T-helper 2 cell treated with Interferon-gamma antibody and Interleukin-4, amounts not matched to agents 5 μg/mL and 100 μg/mL, for 36 hours (primary cell): ENCODE data around the gene CDCA7.
"Not testable (repeated sequence)": the region's sequence is repeated elsewhere in the genome, so short reads cannot be mapped to it uniquely, and the experiment has no call there.

Experiments
- DNase-seq: peaks from one replicate; pipeline ENCODE4 v3.0.0; 2021; ENCODE audit warnings: low spot score
- H3K27ac Mint-ChIP-seq: one replicate; pipeline ENCODE4 v1.8.0; 2021; ENCODE audit warnings: mild to moderate bottlenecking, mixed read lengths
- H3K27me3 Mint-ChIP-seq: one replicate; pipeline ENCODE4 v1.8.0; 2021; ENCODE audit warnings: low read depth, mixed read lengths
- H3K36me3 Mint-ChIP-seq: one replicate; pipeline ENCODE4 v1.8.0; 2021; ENCODE audit warnings: low read depth, mixed read lengths
- H3K4me1 Mint-ChIP-seq: one replicate; pipeline ENCODE4 v1.8.0; 2021; ENCODE audit warnings: low read depth, mixed read lengths
- H3K4me3 Mint-ChIP-seq: one replicate; pipeline ENCODE4 v1.8.0; 2022; ENCODE audit warnings: mild to moderate bottlenecking, moderate library complexity, mixed read lengths
- H3K9me3 Mint-ChIP-seq: one replicate; pipeline ENCODE4 v1.8.0; 2021; ENCODE audit warnings: mixed read lengths

The CDCA7 gene

DNA sequence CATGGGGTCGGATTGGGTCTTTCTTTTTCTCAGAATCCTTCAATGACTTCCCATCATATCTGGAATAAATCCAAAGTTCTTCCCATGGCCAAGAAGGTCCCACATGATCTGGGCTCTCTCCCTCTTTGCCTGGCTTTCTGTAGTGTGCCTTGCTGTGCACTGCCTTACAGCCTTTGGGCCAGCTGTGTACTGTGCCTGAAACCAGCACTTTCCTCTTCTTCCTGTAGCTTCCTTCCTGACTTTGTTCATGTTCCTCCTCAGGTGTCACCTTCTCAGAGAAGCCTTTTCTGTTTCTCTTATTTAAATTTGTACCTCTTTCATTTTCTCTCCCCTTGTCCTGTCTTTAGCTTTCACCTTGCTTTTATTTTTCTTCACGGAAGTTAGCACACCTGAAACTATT is 4.3 kb upstream of the CDCA7 start:
- H3K36me3 Mint-ChIP-seq, result peaks cover 6% of the 10 kb centered on the region
- H3K4me1 Mint-ChIP-seq, result peaks cover 23% of the 10 kb centered on the region
- H3K27me3 Mint-ChIP-seq, result peaks cover 12% of the 10 kb centered on the region
- no peak overlapping the region for H3K4me3 Mint-ChIP-seq
- H3K27ac Mint-ChIP-seq, result no peak overlapping the region
- no peak for DNase-seq
- peaks cover 6% of the 10 kb centered on the region for H3K9me3 Mint-ChIP-seq

DNA sequence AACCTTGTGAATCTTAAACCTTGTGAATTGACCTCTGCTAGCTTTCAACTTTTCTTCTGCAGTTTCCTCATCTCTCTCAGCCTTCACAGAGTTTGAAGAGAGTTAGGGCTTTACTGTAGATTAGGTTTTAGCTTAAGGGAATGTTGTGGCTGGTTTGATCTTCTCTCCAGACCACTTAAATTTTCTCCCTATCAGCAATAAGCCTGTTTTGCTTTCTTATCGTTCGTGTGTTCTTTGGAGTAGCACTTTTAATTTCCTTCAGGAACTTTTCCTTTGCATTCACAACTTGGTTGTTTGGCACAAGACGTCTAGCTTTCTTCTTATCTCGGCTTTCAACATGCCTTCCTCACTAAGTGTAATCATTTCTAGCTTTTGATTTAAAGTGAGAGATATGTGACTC is 2.8 kb upstream of the CDCA7 start:
- H3K4me3 Mint-ChIP-seq, result no peak overlapping the region
- no peak for DNase-seq
- peaks cover 16% of the 10 kb centered on the region for H3K36me3 Mint-ChIP-seq
- no peaks in the 10 kb centered on the region for H3K9me3 Mint-ChIP-seq
- no peak overlapping the region for H3K27ac Mint-ChIP-seq
- H3K27me3 Mint-ChIP-seq, result peaks cover 12% of the 10 kb centered on the region
- peaks cover 33% of the 10 kb centered on the region for H3K4me1 Mint-ChIP-seq

DNA sequence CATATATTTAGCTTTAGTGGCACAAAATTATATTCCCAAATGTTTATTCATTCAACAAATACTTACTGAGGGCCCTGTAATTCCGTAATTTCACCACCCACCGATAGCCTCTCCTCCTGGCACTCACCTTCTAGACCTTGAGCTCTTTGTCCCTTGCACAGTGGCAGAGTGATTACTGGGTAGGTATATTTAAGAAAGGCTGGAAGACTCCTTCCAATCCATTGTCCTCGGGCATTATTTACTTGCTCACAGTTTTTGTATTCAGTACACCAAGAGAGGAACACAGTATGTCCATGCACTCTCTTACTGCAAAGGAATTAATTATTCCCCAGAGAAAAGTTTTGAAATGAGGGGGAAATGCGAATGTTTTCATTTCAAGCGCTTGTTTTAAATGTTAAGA is 1.1 kb upstream of the CDCA7 start:
- H3K27me3 Mint-ChIP-seq, result peaks cover 12% of the 10 kb centered on the region
- H3K4me3 Mint-ChIP-seq, result peak overlapping the region; percentile 95
- no peak for DNase-seq
- peak overlapping the region; percentile 98 for H3K27ac Mint-ChIP-seq
- peaks cover 47% of the 10 kb centered on the region for H3K4me1 Mint-ChIP-seq
- no peaks in the 10 kb centered on the region for H3K9me3 Mint-ChIP-seq
- H3K36me3 Mint-ChIP-seq, result peaks cover 17% of the 10 kb centered on the region

DNA sequence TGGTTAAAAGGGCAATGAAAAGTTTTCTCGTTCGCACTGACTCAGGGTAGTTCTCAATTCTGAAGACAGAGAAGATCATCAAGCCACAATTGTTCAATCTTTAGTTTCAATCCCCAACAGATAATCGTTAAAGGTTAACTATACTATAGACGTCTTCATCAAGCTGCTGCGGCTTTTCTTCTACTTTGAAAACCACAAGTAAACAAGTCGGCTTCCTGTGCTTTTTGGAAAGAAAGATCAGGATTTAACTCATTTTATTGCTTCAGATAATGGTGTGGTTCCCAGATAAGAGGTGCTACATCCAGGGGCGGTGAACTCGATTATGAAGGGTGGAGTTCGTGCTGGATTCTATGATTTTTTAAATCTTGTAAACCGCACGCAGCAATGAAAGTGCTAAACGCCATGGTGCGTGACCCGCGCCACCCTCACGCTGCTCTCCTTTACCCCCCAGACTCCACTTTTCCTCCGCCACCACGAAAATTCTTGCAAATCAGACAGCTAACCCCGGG is 545 bp upstream of the CDCA7 start:
- H3K4me1 Mint-ChIP-seq, result peaks cover 53% of the 10 kb centered on the region
- peak overlapping the region; percentile 98 for H3K27ac Mint-ChIP-seq
- peak; percentile 73 for DNase-seq

DNA sequence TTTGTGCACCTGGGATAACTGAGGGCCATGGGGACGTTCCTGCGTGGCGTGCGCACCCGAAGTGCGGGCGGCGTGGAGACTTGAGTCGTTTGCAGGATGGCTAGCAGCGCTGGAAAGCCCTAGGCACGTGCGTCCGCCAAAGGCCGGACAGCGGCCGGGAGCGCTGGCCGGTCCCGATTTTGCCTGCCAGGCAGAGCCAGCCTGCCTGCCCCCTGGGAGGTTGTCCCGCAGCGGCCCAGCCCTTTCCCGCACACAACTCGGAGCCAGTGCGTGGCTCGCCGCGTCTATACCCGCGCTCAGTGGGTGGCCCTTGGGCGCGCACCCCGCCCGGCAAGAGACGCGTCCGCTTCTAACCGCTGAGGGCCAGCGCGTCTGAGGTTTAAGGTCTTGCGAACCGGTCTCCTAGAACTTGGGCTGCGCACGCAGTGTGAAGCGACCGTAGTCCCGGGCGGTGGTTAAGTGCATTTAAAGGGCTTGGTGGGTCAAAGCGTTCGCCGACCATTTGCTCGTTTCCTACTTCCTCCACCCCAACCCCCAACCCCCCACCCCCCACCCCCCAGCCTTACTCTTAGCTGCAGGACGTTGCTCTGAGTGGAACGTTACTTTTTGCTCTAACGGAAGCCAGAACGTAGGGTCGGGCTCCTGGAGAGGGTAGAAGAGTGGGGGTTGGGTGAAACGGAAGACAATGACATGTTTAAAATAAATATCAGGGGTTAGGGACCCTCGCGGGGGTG is 627 bp downstream of the CDCA7 start:
- Mint-ChIP-seq H3K4me3 (peak overlapping the region; percentile 90), H3K27ac (peak overlapping the region; percentile 87), H3K4me1 (peaks cover 60% of the 10 kb centered on the region), H3K27me3 (peaks cover 12% of the 10 kb centered on the region), H3K9me3 (no peaks in the 10 kb centered on the region), H3K36me3 (peaks cover 30% of the 10 kb centered on the region)
- peak; percentile 52 for DNase-seq

More for the DNA sequence above, 545 bp upstream of the CDCA7 start:
- peaks cover 23% of the 10 kb centered on the region for H3K36me3 Mint-ChIP-seq
- H3K9me3 Mint-ChIP-seq, result no peaks in the 10 kb centered on the region
- H3K4me3 Mint-ChIP-seq, result peak overlapping the region; percentile 95
- peaks cover 12% of the 10 kb centered on the region for H3K27me3 Mint-ChIP-seq

DNA sequence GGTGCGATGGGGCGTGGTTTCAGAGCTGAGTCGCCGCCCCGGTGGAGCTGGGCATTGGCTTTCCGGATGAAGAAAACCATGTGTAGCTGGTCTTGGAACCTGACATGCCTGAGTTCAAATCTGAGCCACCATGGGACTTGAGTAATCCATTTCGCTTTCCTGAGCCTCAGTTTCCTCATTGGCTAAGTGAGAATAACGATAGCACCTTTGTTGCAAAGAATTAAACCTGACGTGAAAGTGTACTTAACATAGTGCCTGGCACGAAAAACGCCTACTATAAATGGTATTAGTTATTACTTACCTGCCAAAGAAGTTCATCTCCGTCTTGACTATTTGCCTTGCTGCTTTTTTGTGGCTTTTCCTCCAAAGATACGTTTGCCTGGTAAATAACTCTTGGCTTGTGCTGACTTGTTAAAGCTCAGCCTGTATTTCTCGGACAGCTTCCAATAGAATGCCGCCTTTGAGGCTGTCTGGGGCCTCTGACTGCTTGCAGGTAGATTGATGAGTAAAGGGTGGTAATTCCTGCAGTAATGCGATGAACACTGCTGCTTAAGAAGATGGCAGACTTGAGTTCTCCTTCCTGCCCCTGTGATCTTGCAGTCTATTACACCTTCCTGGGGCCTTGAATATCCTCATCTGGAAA is 1.3 kb downstream of the CDCA7 start:
- Mint-ChIP-seq H3K4me1 (peaks cover 59% of the 10 kb centered on the region), H3K9me3 (no peaks in the 10 kb centered on the region), H3K27ac (peak overlapping the region; percentile 87), H3K36me3 (peaks cover 35% of the 10 kb centered on the region), H3K27me3 (peaks cover 7% of the 10 kb centered on the region), H3K4me3 (peak overlapping the region; percentile 90)
- no peak for DNase-seq

DNA sequence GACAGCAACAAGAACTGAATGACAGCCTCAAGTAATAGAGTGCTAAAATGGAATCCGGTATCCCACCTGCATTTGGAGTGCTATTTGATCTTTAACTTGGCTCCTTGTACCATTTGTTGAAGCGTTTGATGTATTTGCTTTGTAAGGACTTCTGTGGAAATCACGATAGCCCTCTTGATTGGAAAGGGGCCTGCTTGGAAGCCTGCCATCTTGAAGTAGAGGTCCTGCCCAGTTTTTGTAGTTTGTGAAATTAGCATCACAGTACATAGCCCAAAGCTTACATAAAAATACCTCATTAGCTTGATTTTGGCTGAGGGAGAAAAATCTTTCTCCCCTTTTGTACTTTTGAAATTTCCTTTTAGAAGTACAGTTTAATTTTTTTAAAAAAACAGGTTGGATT is 2.7 kb downstream of the CDCA7 start:
- H3K27me3 Mint-ChIP-seq, result no peaks in the 10 kb centered on the region
- no peaks in the 10 kb centered on the region for H3K9me3 Mint-ChIP-seq
- no peak overlapping the region for H3K27ac Mint-ChIP-seq
- peaks cover 53% of the 10 kb centered on the region for H3K4me1 Mint-ChIP-seq
- peaks cover 40% of the 10 kb centered on the region for H3K36me3 Mint-ChIP-seq
- peak overlapping the region; percentile 90 for H3K4me3 Mint-ChIP-seq
- DNase-seq, result no peak

DNA sequence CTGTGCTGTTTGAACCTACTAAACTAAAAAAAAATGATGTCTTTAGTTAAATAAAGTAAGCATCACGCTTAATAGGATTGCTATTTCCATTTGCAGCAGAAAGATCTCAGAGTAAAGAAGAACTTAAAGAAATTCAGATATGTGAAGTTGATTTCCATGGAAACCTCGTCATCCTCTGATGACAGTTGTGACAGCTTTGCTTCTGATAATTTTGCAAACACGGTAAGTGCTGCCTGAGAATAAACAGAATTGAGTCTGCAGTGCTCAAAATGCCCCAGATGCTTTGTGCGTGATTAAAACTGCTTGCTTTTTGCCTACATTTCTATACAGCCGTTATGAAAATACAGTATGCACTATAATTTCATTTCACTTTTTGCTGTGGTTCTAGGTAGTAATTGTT is 3.9 kb downstream of the CDCA7 start:
- Mint-ChIP-seq H3K27ac (peak overlapping the region; percentile 79), H3K9me3 (no peaks in the 10 kb centered on the region), H3K36me3 (peaks cover 51% of the 10 kb centered on the region), H3K27me3 (no peaks in the 10 kb centered on the region), H3K4me1 (peaks cover 48% of the 10 kb centered on the region), H3K4me3 (peak overlapping the region; percentile 64)
- DNase-seq, result no peak

DNA sequence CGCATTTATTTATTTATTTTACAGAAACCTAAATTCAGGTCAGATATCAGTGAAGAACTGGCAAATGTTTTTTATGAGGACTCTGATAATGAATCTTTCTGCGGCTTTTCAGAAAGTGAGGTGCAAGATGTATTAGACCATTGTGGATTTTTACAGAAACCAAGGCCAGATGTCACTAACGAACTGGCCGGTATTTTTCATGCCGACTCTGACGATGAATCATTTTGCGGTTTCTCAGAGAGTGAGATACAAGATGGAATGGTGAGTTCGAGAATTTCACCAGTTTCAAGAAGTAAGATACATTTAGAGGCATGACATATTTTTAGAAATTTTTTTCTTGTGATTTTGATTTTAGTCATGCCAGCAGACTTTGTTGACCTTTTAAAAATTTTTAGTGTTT is 4.6 kb downstream of the CDCA7 start:
- H3K27me3 Mint-ChIP-seq, result no peaks in the 10 kb centered on the region
- H3K4me3 Mint-ChIP-seq, result peak overlapping the region; percentile 64
- peaks cover 57% of the 10 kb centered on the region for H3K36me3 Mint-ChIP-seq
- DNase-seq, result peak; percentile 46
- peaks cover 49% of the 10 kb centered on the region for H3K4me1 Mint-ChIP-seq
- H3K9me3 Mint-ChIP-seq, result no peaks in the 10 kb centered on the region
- peak overlapping the region; percentile 79 for H3K27ac Mint-ChIP-seq

DNA sequence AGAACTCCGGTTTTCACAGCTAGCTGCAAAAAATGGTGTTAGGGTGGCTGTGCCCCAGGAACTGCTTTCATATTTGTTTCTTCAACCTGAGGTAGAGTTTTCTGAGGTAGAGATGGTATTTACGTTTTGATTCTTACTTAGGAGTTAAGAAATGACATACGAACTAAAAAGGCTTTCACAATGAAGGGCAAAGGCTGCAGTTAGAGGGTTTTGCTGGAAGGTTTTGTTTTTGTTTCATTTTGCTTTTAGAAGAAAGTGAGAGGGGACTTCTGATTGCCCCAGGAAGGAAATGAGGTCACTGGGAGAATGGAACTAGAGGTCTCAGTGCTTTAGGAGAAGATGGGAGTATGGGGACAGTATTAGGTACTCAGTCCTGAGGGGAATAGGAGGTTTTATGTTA is 15.5 kb downstream of the CDCA7 start:
- Mint-ChIP-seq H3K4me1 (peaks cover 26% of the 10 kb centered on the region), H3K4me3 (peak overlapping the region; percentile 13), H3K9me3 (no peaks in the 10 kb centered on the region), H3K27me3 (no peaks in the 10 kb centered on the region), H3K36me3 (peaks cover 57% of the 10 kb centered on the region), H3K27ac (peak overlapping the region; percentile 74)
- DNase-seq, result no peak

DNA sequence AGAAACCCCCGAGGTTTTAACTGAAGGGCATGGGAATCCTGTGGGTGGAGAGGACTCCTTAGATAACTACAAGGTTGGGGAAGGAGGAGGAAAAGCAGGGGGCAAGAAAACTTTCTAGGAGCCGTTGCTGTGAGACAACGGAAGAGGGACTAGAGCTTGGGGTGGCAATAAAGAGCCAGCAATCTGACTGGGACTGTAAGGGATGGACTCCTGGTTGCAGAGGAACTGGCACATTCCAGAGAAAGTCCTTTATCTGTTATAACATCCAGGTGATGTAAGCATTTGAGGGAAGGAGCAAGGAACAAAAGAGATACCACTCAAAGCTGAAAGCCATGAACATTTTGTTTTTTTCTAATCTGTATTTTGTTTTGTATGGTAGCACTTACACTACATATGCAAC is 16.4 kb downstream of the CDCA7 start:
- Mint-ChIP-seq H3K4me3 (no peak overlapping the region), H3K36me3 (peaks cover 56% of the 10 kb centered on the region), H3K9me3 (no peaks in the 10 kb centered on the region), H3K27ac (peak overlapping the region; percentile 74), H3K27me3 (no peaks in the 10 kb centered on the region), H3K4me1 (peaks cover 26% of the 10 kb centered on the region)
- no peak for DNase-seq

DNA sequence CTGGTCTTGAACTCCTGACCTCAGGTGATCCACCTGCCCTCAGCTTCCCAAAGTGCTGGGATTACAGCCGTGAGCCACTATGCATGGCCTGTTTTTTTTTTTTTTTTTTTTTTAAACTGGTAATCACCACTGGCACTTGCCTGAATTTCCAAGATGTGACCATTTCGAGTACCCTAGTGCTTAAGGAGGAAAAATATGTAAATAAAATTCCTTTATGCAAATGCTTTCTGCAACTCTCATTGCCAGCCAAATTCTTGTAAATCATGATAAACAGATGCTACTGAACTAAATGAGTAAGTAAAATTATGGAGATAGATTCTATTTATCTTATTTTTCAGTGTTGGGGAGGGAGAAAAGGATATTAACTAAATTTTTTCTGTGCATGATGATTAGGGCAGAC is 18.6 kb downstream of the CDCA7 start:
- H3K36me3 Mint-ChIP-seq, result peaks cover 41% of the 10 kb centered on the region
- no peak for DNase-seq
- H3K9me3 Mint-ChIP-seq, result no peaks in the 10 kb centered on the region
- H3K4me3 Mint-ChIP-seq, result no peak overlapping the region
- H3K27me3 Mint-ChIP-seq, result no peaks in the 10 kb centered on the region
- H3K27ac Mint-ChIP-seq, result no peak overlapping the region
- peaks cover 20% of the 10 kb centered on the region for H3K4me1 Mint-ChIP-seq

DNA sequence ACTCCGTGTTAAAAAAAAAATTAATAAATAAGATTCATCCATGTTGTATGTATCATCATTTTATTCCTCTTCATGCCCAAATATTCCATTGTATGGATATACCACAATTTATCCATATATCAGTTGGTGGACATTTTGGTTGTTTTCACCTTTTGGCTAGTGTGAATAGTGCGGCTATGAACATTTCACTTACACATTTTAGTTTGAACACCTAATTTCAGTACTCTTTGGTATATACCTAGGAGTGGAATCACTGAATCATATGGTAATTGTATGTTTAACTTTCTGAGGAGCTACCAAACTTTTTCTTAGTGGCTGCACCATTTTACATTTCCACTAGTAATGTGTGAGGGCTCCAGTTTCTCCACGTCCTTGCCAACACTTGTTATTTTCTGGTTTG is 20.0 kb downstream of the CDCA7 start:
- no peak for DNase-seq
- H3K9me3 Mint-ChIP-seq, result no peaks in the 10 kb centered on the region
- H3K27me3 Mint-ChIP-seq, result no peaks in the 10 kb centered on the region
- H3K4me3 Mint-ChIP-seq, result no peak overlapping the region
- H3K4me1 Mint-ChIP-seq, result peaks cover 12% of the 10 kb centered on the region
- no peak overlapping the region for H3K27ac Mint-ChIP-seq
- H3K36me3 Mint-ChIP-seq, result peaks cover 30% of the 10 kb centered on the region

DNA sequence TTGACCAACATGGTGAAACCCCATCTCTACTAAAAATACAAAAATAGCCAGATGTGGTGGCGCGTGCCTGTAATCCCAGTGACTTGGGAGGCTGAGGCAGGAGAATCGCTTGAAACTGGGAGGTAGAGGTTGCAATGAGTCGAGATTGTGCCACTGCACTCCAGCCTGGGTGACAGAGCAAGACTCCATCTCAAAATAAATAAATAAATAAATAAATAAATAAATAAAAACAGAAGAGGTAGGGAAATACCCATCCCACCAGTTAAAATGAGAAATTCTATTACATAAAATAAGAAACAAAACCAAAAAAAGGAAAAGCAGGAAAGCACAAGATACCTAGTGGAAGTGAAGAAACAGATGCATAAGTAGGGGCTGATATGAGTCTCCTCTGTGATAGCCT is 30.9 kb downstream of the CDCA7 start:
- H3K9me3 Mint-ChIP-seq, H3K27me3 Mint-ChIP-seq, H3K4me3 Mint-ChIP-seq, H3K27ac Mint-ChIP-seq, H3K36me3 Mint-ChIP-seq, H3K4me1 Mint-ChIP-seq, DNase-seq: not testable (repeated sequence)
